ENCODE results near the gene PAMR1.

DNA sequence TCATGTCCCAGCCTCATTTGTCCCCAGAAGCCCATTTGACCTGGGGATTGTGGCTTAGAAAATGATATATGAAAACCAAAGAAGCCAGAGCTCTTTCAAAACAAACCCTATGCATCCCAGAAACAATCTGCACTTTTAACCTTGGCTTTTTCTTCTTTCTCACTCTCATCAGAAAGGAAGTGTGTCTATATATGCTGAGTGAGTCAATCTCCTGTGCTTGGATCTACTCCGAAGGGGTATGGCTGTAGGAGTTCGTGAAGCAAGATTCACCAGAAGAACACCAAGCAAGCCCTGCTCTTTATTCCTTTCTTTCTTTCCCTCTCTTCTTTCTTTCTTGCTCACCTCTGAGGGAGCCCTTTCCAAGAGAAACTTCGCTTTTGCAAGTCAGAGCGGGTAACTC is 636 bp downstream of the PAMR1 start:
- TF ChIP-seq, protein P1, sequence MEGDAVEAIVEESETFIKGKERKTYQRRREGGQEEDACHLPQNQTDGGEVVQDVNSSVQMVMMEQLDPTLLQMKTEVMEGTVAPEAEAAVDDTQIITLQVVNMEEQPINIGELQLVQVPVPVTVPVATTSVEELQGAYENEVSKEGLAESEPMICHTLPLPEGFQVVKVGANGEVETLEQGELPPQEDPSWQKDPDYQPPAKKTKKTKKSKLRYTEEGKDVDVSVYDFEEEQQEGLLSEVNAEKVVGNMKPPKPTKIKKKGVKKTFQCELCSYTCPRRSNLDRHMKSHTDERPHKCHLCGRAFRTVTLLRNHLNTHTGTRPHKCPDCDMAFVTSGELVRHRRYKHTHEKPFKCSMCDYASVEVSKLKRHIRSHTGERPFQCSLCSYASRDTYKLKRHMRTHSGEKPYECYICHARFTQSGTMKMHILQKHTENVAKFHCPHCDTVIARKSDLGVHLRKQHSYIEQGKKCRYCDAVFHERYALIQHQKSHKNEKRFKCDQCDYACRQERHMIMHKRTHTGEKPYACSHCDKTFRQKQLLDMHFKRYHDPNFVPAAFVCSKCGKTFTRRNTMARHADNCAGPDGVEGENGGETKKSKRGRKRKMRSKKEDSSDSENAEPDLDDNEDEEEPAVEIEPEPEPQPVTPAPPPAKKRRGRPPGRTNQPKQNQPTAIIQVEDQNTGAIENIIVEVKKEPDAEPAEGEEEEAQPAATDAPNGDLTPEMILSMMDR (IDR thresholded peaks at IDR 0.05) = no peak
- TF ChIP-seq POLR2A (IDR thresholded peaks at IDR 0.05) = no peak
- no peak for TF ChIP-seq EP300 (IDR thresholded peaks at IDR 0.05)

Data from ovary (tissue), 3 donors.